Activated CD4-positive, alpha-beta T cell treated with anti-CD3 and anti-CD28 coated beads, Interleukin-2, amount 10 ng/mL, durations not matched to agents 24 days and 14 days (primary cell): Measurements from ENCODE around the gene FGFR3. TPM values are rescaled to one million over a fixed set of nuclear protein-coding genes. Genes with fewer than 3 reads are reported as not detected.

Source experiments
- DNase-seq: peaks from one replicate; pipeline ENCODE4 v3.0.0; 2022
- H3K27ac Mint-ChIP-seq: one replicate; pipeline ENCODE4 v1.8.0; 2022; ENCODE audit warnings: mild to moderate bottlenecking, mixed read lengths
- H3K27me3 Mint-ChIP-seq: one replicate; pipeline ENCODE4 v1.8.0; 2022; ENCODE audit warnings: mixed read lengths
- H3K36me3 Mint-ChIP-seq: one replicate; pipeline ENCODE4 v1.8.0; 2022; ENCODE audit warnings: low read depth, mild to moderate bottlenecking, mixed read lengths
- H3K4me1 Mint-ChIP-seq: one replicate; pipeline ENCODE4 v1.8.0; 2021; ENCODE audit warnings: mixed read lengths
- H3K4me3 Mint-ChIP-seq: one replicate; pipeline ENCODE4 v1.8.0; 2022; ENCODE audit warnings: mild to moderate bottlenecking, moderate library complexity, mixed read lengths
- H3K9me3 Mint-ChIP-seq: one replicate; pipeline ENCODE4 v1.8.0; 2021; ENCODE audit warnings: mixed read lengths
- intact Hi-C: fragments of 100-400 bp; cut with micrococcal nuclease; formaldehyde crosslinking; loops from one replicate; pipeline ENCODE4 v1.15.1; 2023
- total RNA-seq: library from RNA; stranded (reverse); gene quantifications from 2 replicates; pipeline ENCODE4 v1.2.3, GENCODE V29; 2022

The FGFR3 gene
- total RNA-seq, 1 donor from 2014 or later: 0.30 TPM

DNA sequence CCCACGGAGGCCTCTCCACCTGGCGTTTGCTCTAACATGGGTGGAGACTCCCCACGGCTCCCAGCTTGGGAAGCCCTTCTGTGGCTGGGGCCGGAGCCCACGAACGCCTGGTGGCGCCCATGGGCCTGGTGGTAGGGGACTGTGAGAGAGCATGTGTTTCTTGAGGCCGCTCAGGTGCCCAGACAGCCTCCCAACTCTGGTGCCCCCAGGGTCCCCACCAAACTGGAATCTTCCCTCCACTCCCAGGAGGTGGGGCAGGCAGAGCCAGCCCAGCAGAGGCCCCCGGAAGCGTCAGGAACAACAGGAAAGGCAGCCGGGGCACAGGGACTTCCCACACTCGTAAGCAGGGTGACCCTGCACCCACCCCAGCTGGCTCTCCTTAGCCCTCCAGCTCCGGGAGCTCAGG lies 33.3 kb upstream of the FGFR3 start:
- intact Hi-C loops: no loop called here
- no peaks in the 10 kb centered on the region for H3K36me3 Mint-ChIP-seq

DNA sequence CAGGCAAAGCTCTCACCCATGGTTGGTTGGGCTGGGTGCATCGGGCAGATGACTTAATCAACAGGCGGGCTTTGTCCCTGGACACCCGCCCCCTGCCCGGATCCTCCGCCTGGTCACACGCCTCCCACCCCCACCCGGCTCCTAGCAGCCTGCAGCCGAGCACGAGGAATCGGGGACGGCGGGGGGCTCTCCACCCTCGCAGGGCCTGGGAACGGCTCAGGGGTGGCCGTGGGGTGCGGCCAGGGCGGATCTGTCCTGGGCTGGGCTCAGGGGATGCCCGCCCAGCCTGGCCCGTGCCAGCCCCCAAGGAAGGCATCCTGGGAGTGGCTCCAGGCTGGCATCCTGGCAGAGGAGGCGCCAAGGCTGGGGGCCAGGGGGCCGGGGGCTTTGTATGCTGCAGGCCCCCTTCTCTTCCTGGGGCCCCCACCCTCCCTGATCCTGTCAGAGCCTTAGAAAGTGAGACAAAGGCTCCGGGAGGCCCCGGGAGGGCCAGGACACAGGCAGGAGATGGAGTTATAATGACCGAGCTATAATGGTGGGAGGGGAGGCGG lies 32.5 kb upstream of the FGFR3 start:
- DNase-seq: no peak
- Mint-ChIP-seq H3K9me3 (no peaks in the 10 kb centered on the region), H3K4me3 (no peak overlapping the region), H3K36me3 (no peaks in the 10 kb centered on the region), H3K4me1 (peaks cover 5% of the 10 kb centered on the region), H3K27me3 (peaks cover 16% of the 10 kb centered on the region), H3K27ac (no peak overlapping the region)
- intact Hi-C loops: no loop called here

More for the DNA sequence above, 33.3 kb upstream of the FGFR3 start:
- Mint-ChIP-seq H3K9me3 (no peaks in the 10 kb centered on the region), H3K4me3 (no peak overlapping the region), H3K27ac (no peak overlapping the region), H3K27me3 (peaks cover 10% of the 10 kb centered on the region), H3K4me1 (peaks cover 4% of the 10 kb centered on the region)
- DNase-seq: no peak

DNA sequence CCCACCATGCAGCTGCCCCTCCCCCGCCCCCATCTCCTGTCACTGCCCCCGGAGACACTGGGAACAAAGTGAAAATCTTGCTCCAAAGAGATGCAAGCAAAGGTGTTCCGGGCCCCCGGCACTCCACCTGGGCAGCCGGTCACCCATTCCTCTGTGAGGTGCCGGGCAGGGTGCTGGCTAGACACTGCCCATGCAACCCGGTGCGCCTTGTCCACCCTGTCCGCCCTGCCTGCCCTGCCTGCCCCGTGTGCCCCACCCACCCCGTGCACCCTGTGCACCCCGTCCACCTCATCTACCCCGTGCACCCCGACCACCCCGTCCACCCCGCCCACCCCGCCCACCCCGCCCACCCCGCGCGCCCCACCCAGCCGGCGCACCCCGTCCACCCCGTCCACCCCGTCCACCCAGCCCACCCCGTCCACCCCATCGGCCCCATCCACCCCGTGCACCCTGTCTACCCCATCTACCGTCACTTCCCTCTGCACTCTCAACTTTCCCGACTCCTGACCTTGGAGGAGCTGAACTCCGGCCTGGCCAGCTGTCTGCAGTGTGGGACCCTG lies 31.9 kb upstream of the FGFR3 start:
- peaks cover 17% of the 10 kb centered on the region for H3K27me3 Mint-ChIP-seq
- intact Hi-C loops: no loop called here
- no peaks in the 10 kb centered on the region for H3K36me3 Mint-ChIP-seq
- no peak overlapping the region for H3K27ac Mint-ChIP-seq
- DNase-seq: no peak
- no peak overlapping the region for H3K4me3 Mint-ChIP-seq
- no peaks in the 10 kb centered on the region for H3K9me3 Mint-ChIP-seq
- H3K4me1 Mint-ChIP-seq: peaks cover 6% of the 10 kb centered on the region

DNA sequence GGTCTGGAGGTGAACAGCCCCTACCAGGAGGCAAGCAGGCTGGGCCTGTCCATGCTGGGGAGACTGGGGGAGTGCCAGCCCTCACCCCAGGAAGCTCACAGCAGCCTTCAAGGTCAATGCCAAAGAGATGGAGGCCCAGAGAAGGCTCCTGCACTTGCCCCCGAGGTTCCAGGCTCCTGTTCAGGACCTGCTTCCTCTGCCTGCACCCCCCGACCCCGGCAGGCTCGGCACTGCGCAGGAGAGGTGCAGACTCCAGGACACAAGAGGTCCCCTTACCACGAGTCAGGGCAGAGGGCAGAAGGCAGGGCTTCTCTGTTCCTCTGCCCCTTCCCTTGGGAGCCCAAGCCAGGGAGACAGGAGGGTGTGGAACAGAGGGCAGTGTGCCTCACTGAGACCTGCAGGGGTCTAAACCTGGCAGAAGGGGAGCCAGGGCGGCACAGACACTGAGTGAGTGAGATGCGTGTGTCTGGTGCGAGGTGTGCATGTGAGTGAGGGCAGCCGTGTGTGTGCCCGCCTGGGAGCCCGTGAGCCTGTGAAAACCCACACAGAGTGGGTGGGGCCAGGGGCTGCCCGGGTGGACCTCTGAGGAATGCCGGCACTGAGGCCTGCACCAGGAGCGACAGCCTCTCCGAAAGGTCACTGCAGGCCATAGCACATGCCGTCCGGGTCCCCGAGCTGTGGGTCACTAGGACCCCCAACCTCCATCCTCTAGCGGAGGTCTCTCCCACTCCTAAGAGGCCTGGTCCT lies 30.7 kb upstream of the FGFR3 start:
- intact Hi-C loops: no loop called here
- Mint-ChIP-seq H3K27ac (no peak overlapping the region), H3K36me3 (no peaks in the 10 kb centered on the region), H3K4me1 (peaks cover 6% of the 10 kb centered on the region), H3K27me3 (peaks cover 17% of the 10 kb centered on the region), H3K9me3 (no peaks in the 10 kb centered on the region), H3K4me3 (no peak overlapping the region)
- no peak for DNase-seq

DNA sequence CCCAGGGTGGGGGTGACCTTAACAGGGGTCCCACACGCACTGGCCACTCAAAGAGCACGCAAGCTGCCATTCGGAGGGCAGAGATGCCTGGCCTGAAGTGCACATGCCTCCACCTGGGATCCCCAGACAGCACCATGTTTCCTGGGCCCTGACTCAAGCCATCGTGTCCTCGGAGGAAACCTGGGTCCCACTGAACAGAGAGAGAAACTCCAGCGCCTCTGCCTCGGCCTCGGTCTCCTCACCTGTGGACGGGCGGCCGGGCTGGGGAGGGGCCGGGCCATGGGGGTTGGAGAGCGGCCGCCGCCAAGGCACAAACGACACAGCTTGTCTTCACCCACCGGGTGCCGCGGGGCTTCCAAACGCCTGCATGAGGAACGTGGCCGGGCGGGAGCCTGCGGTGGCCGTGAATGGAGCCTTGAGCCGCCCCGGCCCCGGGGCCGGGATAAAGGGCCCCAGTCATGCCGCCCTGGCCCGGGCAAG lies 30.0 kb upstream of the FGFR3 start:
- H3K36me3 Mint-ChIP-seq: no peaks in the 10 kb centered on the region
- intact Hi-C loops: no loop called here
- H3K9me3 Mint-ChIP-seq: no peaks in the 10 kb centered on the region
- H3K27ac Mint-ChIP-seq: no peak overlapping the region
- H3K27me3 Mint-ChIP-seq: peaks cover 20% of the 10 kb centered on the region
- DNase-seq: no peak
- H3K4me1 Mint-ChIP-seq: peaks cover 8% of the 10 kb centered on the region
- no peak overlapping the region for H3K4me3 Mint-ChIP-seq

DNA sequence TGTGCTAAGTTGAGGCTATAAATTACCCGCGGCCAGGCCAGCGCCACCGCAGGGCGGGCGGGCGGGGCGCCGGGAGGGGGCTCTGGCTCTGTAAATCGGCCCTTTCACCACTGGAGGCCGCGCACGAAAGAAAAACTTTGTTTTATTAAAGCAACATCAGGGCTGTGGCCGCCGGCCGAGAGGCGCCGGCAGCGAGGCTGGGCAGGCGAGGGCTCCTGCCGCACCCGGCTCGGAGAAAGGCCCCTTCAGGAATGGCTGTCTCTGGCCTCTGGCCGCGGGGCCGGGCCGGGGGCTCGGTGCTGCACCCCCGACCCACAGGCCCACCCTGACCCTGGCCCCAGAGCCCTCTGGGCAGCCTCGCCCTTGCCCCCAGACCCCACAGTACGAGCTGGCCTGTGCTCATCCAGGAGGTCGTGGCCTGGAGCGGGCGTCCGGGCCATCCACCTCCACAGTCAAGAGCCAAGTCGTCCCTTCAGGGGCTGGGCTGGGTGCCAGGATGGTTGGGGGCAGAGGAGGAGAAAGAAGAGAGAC lies 29.5 kb upstream of the FGFR3 start:
- peaks cover 8% of the 10 kb centered on the region for H3K4me1 Mint-ChIP-seq
- H3K36me3 Mint-ChIP-seq: no peaks in the 10 kb centered on the region
- H3K27me3 Mint-ChIP-seq: peaks cover 23% of the 10 kb centered on the region
- no peak overlapping the region for H3K4me3 Mint-ChIP-seq
- no peaks in the 10 kb centered on the region for H3K9me3 Mint-ChIP-seq
- DNase-seq: no peak
- intact Hi-C loops: no loop called here
- H3K27ac Mint-ChIP-seq: no peak overlapping the region

DNA sequence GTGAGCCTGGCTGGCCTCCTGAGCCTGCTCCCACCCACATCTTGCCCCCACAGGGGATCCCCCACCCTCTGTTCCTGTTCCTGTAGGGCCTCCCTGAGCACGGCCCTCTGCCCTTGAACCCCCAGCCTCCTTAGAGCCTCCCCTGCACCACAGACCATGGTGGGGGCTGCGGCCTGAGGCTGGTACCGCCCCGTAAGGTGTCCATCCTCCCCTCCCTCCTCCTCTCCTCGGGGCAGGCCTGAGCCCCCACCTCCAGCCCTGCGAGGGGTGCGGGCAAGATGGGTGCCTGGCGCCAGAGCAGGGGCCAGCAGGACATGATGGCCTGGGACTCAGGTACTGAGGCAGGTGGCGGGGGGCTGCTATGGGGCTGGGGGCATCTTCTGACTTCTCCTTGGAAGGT lies 28.4 kb upstream of the FGFR3 start:
- intact Hi-C loops: no loop called here
- Mint-ChIP-seq H3K27ac (no peak overlapping the region), H3K4me1 (peaks cover 8% of the 10 kb centered on the region), H3K36me3 (no peaks in the 10 kb centered on the region), H3K4me3 (no peak overlapping the region), H3K9me3 (no peaks in the 10 kb centered on the region), H3K27me3 (peaks cover 24% of the 10 kb centered on the region)
- DNase-seq: no peak

DNA sequence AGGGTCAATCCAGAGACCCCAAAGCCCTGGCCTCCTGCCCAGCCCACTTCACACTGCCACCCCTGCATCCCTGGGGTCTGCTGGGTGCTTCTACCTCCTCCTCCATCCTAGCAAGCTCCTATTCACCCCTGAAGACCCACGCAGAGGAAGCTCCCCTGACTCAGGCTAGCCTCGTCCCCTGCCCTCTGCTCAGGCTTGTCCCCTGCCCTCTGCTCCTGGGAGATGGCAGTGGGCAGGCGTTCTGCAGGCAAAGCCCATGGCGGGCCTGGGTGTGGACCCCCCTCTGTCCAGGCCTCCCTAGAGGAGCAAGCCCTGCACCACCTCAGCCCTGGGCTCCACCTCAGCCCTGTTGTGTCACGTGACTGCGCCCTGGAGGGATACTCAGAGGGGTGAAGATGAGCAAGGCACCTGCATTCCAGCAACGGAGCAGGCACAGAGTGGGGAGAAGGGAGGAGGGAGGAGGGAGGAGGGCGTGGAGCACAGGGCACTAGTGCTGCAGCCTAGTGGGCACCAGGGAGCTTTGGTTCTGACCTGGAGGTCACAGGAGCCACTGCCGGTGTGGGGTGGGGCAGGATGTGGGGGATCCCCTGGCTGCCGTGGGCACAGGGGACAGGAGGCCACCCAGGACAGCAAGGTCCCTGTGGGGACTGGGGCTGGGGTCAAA lies 27.6 kb upstream of the FGFR3 start:
- Mint-ChIP-seq H3K9me3 (no peaks in the 10 kb centered on the region), H3K27me3 (peaks cover 24% of the 10 kb centered on the region), H3K4me1 (peaks cover 4% of the 10 kb centered on the region), H3K4me3 (peak overlapping the region; percentile 48), H3K36me3 (no peaks in the 10 kb centered on the region), H3K27ac (no peak overlapping the region)
- intact Hi-C loops: no loop called here
- DNase-seq: no peak

DNA sequence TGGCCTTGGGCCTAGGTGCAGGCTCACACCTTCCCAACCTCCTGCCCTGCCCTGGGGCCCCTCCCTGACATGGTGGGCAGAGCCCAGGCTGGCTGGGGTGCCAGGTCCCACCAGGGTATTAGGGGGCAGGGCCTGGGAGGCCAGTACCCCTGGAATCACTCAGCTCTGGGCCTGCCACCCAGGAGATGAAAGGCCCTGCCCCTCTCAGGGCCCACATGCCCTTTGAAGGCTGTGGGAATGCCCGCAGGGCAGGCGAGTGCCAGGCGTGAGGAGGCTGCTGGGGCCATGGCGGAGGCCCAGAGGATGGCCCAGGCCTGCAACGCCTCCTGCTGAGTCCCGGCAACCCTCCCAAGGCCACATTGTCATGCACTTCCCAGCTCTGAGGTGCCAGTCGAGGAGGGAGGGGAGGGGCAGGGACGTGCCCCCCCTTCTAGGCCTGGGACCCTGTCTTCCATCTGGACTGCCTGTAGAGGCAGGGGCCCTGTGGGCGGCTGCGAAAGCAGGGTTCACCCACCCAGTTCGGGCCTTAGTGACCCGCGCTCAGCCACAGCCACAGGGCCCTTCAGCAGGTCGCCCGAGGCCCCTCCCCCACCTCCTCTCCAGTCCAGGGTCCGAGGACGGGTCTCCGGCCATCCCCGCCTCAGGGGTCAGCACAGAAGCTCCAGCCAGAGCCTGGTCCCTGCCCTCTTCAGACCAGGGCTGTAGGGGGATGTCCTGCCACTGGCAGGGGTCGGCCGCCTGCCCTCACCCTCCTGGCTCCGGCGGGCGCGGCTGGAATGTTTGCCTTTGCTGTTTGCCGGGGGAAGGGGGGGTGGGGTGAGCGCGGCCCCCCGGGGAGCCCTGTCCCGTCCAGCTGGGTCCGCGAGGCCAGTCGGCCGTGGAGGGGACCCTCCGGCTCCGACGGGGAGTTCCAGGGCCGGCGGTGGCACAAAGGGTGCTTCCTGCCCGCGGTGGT lies 26.7 kb upstream of the FGFR3 start:
- no peak for DNase-seq
- Mint-ChIP-seq H3K9me3 (no peaks in the 10 kb centered on the region), H3K36me3 (no peaks in the 10 kb centered on the region), H3K27ac (no peak overlapping the region), H3K4me1 (peaks cover 4% of the 10 kb centered on the region), H3K4me3 (no peak overlapping the region), H3K27me3 (peaks cover 24% of the 10 kb centered on the region)
- intact Hi-C loops: no loop called here

DNA sequence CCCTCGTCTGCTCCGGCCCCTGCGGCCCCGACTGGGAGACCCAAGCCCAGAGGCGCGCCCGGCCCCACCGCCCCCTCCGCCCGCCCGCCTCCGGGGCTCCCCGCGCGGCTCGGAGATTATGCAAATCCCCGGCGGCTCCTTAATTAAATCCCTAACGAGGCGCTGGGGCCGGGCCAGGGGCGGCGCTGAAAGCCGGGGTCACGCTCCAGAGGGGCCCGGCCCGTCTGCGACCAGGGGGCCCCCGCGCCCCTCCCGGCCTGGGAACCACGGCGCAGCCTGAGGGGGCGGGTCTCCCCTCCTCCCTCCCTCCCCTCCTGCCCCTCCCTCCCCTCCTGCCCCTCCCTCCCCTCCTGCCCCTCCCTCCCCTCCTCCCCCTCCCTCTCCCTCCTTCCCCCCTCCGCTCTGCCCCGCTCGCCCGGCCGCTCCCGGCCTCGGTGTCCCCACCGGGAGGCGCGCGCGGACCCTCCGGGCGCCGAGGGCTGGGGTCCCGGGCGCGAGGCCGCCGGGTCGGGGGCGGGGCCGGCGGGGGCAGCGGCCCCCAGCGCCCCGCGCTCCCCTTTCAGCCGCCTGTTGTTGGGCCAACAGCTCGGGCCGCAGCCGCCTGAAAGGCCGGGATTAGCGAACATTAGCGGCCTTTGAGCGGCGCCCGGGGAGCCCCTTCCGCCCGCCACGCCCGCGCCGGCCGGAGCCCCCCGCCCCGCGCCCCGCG lies 25.9 kb upstream of the FGFR3 start:
- no peak overlapping the region for H3K27ac Mint-ChIP-seq
- H3K9me3 Mint-ChIP-seq: no peaks in the 10 kb centered on the region
- peak; percentile 72 for DNase-seq
- peaks cover 24% of the 10 kb centered on the region for H3K27me3 Mint-ChIP-seq
- H3K4me3 Mint-ChIP-seq: no peak overlapping the region
- intact Hi-C loops: no loop called here
- H3K36me3 Mint-ChIP-seq: no peaks in the 10 kb centered on the region
- H3K4me1 Mint-ChIP-seq: peaks cover 4% of the 10 kb centered on the region

DNA sequence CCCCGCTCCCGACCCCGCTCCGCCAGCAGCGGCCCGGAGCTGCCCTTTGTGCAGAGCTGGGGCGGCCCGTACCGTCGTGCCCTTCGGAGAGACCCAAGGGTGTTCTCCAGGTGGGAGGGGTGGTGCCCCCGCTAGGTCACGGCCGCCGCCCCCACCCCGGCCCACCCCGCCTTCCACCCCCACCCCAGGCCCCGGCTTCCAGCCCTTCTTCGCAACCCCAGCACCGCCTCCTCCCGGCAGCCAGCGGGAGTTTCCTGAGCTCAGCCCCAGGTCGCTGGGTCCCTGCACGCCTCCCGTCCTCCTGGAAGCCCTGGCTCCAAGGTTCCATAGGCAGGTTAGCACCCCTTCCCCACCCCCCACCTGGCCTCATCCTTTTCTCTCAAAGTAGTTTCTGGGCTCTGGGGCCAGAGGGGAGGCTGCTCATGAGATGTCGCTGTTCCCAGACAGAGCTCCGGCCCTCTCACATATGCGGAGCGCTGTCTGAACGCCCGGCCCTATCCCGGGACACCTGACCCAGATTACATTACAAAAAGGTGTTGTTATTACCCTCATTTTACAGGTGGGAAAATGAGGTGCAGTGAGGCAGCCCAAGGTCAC lies 25.2 kb upstream of the FGFR3 start:
- H3K4me3 Mint-ChIP-seq: peak overlapping the region; percentile 79
- H3K4me1 Mint-ChIP-seq: peaks cover 4% of the 10 kb centered on the region
- intact Hi-C loops: no loop called here
- H3K27ac Mint-ChIP-seq: no peak overlapping the region
- no peaks in the 10 kb centered on the region for H3K9me3 Mint-ChIP-seq
- peak; percentile 83 for DNase-seq
- no peaks in the 10 kb centered on the region for H3K36me3 Mint-ChIP-seq
- peaks cover 22% of the 10 kb centered on the region for H3K27me3 Mint-ChIP-seq

DNA sequence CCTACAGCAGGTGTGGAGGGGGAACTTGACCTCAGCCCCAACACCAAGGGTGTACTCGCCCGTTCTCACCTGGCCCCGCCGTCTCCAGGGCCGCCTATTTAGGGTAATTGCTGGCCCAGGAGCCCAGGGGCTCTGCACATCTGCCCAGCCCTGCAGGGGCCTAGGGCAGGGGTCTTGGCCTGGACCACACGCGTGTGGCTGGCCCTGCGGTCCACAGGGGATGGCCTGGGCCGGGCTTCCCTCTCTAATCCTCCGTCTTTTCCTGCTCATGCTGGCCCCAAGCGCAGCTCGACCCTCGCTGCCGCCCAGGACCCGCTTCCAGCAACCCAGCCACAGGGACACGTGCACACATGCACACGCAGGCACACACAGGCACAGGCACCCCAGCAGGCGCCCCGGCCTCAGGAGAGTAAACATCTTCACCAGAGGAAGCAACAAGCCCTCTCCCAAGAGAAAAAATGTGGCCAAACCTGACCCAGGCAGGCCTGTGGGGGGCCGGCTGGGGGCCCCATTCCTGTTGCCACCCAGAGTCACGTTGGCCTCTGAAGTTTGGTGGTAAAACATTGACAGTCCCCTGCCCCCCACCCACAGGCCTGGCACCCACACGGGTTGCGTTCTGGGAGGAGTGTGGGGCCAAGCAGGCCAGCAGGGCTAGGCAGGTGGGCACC lies 24.6 kb upstream of the FGFR3 start:
- peaks cover 20% of the 10 kb centered on the region for H3K27me3 Mint-ChIP-seq
- DNase-seq: no peak
- peak overlapping the region; percentile 79 for H3K4me3 Mint-ChIP-seq
- no peaks in the 10 kb centered on the region for H3K9me3 Mint-ChIP-seq
- no peak overlapping the region for H3K27ac Mint-ChIP-seq
- intact Hi-C loops: no loop called here
- peaks cover 4% of the 10 kb centered on the region for H3K4me1 Mint-ChIP-seq
- H3K36me3 Mint-ChIP-seq: no peaks in the 10 kb centered on the region
